Activated gamma-delta T cell treated with Interleukin-2 at 50 U/mL for 16 hours (primary cell): Measurements from ENCODE around the gene C10orf120.

Experiments
- DNase-seq: peaks from one replicate; pipeline ENCODE4 v3.0.0-alpha.2; 2020

Gene C10orf120

GRCh38 chr10:122699796-122700455 is at the start of gene C10orf120:
Gene C10orf120, minus strand, starts transcription at chr10:122699846. Its CDS starts 56 bp downstream, at chr10:122699790.
- DNase-seq, result no peak

DNA sequence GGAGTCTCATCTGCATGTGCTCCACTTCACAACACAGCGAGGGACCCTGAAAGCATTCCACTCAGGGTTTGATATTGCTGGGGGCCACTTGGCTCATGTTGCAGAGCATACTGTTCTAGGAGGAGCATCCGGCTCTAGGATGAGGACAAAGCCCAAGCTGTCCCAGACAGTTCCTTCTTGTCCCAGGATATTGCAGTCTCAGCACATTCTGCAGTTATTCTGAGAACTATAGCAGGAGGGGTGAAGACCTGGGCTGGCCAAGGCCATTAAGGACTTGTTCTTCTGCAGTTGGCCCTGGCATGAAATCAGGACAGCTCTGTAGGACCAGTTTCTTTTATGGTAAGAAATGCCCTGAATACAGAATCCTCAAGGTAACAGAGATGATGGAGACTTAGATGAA is 48.9 kb upstream of the C10orf120 start:
- no peak for DNase-seq

DNA sequence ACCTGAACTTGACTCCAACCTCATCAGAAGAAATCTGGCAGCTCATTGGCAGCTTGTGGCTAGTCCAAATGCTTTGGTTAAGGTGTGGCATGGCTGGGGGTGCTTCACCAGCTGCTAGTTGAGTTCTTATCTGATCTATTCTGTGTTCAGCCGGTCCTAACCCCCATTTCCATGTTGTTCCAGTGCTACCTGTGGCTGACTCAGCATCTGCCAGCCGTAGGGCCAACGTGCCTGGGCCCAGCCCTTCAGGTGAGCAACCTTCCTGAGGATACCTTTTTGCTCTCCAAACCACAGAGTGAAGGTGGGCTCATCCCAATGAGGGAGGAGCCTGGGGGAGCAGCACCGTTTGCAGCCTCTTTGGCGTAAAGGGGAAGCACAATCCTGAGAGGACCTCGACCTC is 46.8 kb upstream of the C10orf120 start:
- DNase-seq, result no peak

GRCh38 chr10:122744257-122744656 is 44.6 kb upstream of the C10orf120 start:
- DNase-seq, result no peak

- DNase-seq, result no peak
These were observed 41.0 kb upstream of the C10orf120 start for GRCh38 chr10:122740640-122741039.

DNA sequence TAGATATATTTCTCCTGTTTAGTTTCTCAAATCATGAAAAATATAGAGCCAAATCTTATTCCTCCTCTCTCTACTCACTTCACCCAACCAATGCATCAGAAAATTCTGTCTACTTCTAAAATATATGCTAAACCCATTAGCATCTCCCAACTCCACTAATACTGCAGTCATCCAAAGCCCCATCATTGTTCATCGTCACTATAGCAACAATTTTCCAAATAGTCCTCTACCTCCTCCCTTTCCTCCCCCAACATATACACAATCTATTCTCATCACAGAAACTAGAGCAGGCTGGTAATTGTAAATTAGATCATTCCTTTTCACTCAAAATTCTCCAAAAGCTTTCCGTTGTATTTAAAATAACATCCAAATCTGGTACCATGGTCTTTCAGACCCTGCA is 38.4 kb upstream of the C10orf120 start:
- DNase-seq, result no peak

GRCh38 chr10:122733931-122734665 is 34.5 kb upstream of the C10orf120 start:
- DNase-seq, result no peak

DNA sequence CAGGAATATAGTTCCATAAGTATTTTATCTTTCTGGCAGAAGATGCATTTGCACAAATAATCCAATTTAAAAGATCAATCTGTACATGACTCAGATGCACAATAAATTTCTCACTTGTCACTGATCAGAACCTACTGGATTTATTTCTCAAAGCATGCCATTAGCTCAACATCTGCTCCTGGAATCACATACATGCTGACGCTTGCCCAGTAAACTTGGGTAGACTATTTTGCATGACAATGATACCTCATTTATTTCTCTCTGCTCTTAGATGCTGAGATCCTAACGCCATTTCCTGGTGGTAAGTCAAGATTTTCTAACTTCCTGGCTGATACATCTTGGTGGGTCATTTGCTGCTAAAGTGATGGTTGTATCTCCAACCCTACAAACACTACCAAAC is 33.8 kb upstream of the C10orf120 start:
- no peak for DNase-seq

DNA sequence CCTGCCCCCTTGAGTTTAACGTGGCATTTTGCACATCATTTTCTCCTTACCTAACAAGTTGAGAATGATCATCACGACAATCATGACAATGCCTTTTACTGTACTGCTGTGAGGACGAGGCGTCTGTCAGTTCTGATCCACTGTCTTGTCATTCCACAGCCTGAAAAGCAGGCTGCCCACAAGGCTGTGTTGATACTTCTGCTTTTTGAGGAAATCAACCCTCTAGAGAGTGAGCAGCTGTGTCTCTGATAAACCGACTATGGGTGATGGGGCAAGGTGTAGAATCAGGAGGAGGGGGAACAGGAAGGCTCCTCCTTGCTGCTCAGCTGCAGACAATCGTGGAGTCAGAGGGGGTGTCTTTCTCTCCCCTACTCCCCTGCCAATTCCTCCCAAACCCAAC is 30.6 kb upstream of the C10orf120 start:
- DNase-seq, result no peak

DNA sequence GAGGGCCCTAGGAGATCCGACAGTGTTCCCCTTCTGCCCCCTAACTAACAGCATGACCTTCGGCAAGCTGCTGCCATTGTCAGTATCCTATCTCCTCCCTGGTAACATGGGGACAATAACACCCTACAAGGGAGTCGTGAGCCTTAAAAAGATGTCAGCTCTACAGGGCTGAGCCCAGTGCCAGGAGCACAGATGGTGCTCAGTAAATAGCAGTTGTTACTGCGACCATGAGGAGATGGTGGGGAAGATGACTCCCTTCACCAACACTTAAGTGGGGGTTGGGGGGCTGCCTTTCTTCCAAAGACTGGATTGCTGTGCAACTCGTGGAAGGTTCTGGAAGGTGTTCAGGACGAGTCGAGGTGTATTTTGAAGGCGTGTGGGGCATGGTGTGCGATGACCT is 29.5 kb upstream of the C10orf120 start:
- no peak for DNase-seq

DNA sequence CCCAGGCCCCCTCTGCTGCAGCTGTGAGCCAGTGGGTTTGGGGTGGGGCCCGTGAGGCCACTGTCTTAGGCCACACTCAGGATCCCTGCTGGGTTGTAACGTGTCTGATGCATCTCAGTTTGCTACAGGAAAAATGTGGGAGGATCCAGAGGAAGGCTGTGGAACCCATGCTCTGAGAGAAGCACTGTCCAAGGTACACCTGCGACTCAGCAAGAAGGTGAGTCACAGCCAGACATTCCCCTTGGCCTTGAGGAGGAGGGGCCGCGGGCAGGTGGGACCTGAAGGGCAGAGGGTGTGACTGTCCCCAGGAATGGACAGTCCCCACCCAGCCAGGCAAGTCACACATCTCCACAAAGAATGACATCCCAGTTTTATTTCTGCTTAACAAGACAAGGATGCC is 27.8 kb upstream of the C10orf120 start:
- DNase-seq, result no peak

DNA sequence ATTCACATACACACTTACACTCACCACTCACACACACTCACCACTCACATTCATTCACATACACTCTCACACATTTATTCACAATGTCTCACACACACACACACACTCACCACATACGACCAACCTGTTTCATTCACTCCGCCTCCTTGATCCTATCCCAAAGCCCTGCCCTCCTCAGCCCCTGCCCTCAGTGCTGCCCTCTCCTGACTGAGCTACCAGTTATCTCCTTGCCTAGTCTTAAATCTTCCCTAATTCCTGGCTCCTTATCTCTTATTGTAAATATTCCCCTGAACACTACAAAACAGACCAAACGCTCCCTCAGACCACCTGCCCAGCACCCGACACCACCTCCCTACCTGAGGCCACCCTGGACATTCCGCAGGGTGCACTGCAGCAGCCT is 26.1 kb upstream of the C10orf120 start:
- DNase-seq, result no peak

DNA sequence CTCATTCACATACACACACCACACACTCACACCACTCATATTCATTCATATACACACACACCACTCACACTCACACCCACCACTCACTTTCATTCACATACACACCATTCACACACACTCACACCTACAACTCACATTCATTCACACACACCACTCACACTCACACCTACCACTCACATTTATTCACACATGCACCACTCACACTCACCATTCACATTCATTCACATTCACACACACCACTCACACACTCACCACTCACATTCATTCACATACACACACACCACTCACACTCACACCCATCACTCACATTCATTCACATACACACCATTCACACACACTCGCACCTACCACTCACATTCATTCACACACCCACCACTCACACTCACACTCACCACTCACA is 25.4 kb upstream of the C10orf120 start:
- DNase-seq, result no peak

DNA sequence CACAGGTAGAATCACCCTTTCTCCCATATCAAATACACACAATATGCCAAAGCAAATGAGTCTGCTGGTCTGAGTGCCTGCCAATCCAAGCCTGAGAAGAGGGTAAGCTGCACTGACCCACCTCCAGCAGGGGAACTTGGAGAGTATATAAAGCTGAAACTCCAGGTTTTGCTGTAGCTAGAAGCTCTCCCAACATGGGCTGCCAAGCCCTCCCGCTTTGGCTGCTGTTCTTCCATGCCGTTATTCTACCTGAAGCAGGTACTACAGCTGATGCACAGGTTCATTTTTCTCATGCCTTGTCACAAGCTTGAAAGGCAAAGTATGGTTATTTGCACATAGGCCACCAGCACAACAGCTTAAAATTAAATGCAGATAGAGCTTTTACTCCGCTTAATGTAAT is 21.5 kb upstream of the C10orf120 start:
- no peak for DNase-seq

- no peak for DNase-seq
These were observed 16.4 kb upstream of the C10orf120 start for GRCh38 chr10:122716025-122716424.

DNA sequence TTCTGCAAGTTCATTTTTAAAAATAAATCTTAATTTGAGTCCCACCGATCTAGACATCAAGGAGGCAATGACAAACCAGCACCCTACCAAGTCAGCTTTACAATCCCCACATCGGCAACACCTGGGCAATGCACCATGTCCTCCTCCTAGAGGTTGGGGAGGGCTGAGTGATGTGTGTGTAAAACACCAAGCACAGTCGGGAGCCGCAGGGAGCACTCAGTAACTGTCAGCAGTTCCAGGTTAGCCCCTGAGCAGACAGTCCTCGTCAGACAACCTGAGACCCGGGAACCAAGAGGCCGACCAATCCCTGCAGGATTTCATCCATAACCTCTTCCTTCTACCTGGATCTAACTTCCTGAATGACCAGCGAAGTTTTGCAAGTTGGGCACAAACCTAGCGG is 15.9 kb upstream of the C10orf120 start:
- no peak for DNase-seq

GRCh38 chr10:122713091-122713885 is 13.6 kb upstream of the C10orf120 start:
- DNase-seq, result no peak

- no peak for DNase-seq
These were observed 10.9 kb upstream of the C10orf120 start for GRCh38 chr10:122710576-122710975.

DNA sequence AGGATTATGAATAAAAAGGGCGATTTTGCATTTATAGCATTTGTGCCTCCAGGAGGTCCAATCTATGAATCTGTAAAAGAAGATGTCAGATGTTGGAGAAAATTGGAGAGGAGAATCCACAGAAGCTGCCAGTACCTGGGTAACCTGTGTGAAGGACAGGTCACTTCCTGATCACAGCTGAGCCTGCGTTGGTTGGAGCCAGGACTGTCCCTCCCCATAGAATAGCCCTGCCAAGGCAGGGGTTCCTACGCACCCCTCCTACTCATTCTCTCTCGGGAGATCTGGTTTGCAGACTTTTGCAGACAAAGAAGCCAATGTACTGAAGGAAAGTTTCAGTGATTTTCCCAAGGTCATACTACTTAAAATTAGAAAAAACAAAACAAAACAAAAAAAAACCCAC is 10.3 kb upstream of the C10orf120 start:
- DNase-seq, result no peak

DNA sequence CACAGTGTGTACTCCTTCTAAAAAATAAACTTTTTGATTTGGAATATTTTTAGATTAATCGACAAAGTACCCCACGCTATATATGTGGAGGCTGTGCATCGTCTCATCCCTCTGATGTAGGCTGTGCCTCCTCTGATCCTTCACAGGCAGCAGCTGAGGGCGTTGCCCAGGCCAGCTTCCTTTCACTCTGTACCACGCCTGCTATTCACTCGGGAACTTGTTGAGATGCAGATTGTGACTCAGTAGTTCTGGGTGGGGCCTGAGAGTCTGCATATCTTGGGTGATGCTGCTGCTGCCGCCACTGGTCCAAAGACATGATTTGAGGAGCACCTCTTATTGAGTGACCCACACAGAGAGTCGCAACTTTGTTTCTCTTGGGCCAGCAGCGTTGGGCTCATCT is 7.9 kb upstream of the C10orf120 start:
- DNase-seq, result no peak

DNA sequence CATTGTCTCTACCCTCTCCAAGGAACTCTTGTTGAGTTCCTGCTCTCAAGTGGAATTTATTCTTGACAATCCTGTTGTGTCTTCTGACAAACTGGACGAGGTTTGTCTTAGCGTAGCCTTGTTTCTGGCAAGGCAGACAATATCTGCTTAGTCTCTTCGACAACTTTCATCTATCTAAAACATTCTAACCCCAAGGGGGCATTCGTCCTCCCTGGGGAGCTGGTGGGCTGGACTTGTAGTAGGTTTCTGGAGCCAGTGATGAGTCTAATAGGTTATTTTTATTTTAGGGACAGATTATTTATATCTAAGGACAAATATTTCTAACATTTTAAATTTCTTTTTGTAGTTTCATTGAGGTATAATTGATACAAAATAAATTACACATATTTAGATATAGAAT is 7.3 kb upstream of the C10orf120 start:
- DNase-seq, result no peak

DNA sequence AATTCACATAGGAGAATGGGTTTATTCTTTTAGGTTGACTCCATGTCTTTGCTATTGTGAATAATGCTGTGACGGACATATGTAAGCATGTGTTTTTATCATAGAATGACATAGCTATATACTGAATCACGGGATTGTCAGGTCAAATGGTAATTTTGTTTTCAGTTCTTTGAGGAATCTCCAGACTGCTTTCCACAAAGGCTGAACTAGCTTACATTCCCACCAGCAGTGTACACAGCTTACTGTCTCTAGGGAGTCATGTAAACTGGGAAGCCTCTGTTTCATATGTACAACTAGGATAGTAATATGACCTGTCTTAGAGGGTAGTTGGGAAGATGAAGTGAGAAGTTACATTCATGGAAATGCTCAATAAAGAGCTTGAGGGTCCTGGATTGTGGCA is 6.8 kb upstream of the C10orf120 start:
- no peak for DNase-seq

- DNase-seq, result peak; percentile 15
These were observed 4.1 kb upstream of the C10orf120 start for GRCh38 chr10:122703483-122704448.
